HCT116 (cell line): Measurements from ENCODE around the gene ITPR1. TPM values are rescaled to one million over a fixed set of nuclear protein-coding genes. Genes with fewer than 3 reads are reported as not detected.

ENCODE experiments used
- ATAC-seq: fragments of 200-7000 bp; cut with Tn5 transposase; 2 replicates; pipeline ENCODE4 v1.9.1; 2020; ENCODE audit warnings: mild to moderate bottlenecking, moderate library complexity
- BruUV-seq: library from RNA; stranded (reverse); fragments of 400-500 nt; replicated peaks from 2 replicates; lab custom pipeline; 2021; lab: Mats Ljungman, UMichigan
- CTCF ChIA-PET: fragments of 300-600 bp; sonication (Branson Sonifier 250); formaldehyde crosslinking; loops from one replicate; lab custom pipeline; 2021; ENCODE audit warnings: antibody characterized with exemption; lab: Charles Lee
- POLR2A ChIA-PET: fragments of 300-600, 350-600 bp; sonication (Branson Sonifier 250); formaldehyde crosslinking; loops from one replicate; lab custom pipeline; 2021; ENCODE audit warnings: antibody characterized with exemption; lab: Charles Lee
- RAD21 ChIA-PET, 2 experiments: fragments of 300-600 bp; sonication (Branson Sonifier 250); formaldehyde crosslinking; loops; one replicate each; lab custom pipeline; 2023; ENCODE audit warnings: low total read pairs in 2 of 2; ENCODE audit not compliant: uncharacterized antibody in 2 of 2, unreplicated experiment in 2 of 2, low non-redundant PET in 1 of 2; lab: Charles Lee
- DNase-seq: peaks from one replicate; pipeline ENCODE4 v3.0.0-alpha.2; 2010; ENCODE audit warnings: low read depth, low spot score
- H2AFZ ChIP-seq: fragments of 200-600 bp; shearing (Covaris generic), sonication (generic); 2 replicates; pipeline ENCODE4 v1.6.1; 2017; ENCODE audit warnings: low read depth, mixed run types, mixed read lengths, antibody characterized with exemption, low read length; ENCODE audit not compliant: poor library complexity, severe bottlenecking
- H3K27ac ChIP-seq: 2 replicates; pipeline ENCODE4 v1.5.1; 2012; ENCODE audit warnings: low read depth, low read length
- H3K27me3 ChIP-seq: fragments of 200-600 bp; sonication (generic); 2 replicates; pipeline ENCODE4 v1.6.1; 2016; ENCODE audit warnings: mixed run types, low read length, mixed read lengths; ENCODE audit not compliant: insufficient read depth
- H3K36me3 ChIP-seq, 2 experiments: fragments of 200-500 bp in 1 of 2; fragments of 200-600 bp in 1 of 2; sonication (Bioruptor generic) in 1 of 2; sonication (generic) in 1 of 2; 2 replicates each; pipeline versions ENCODE4 v1.5.1 to v1.6.1; 2014 to 2016; ENCODE audit warnings: low read length in 2 of 2, inconsistent platforms in 1 of 2, mixed read lengths in 1 of 2, mixed run types in 1 of 2; ENCODE audit not compliant: insufficient read depth in 2 of 2, control insufficient read depth in 1 of 2
- H3K4me1 ChIP-seq, 2 experiments: fragments of 200-600 bp in 1 of 2; sonication (generic) in 1 of 2; 2 replicates each; pipeline versions ENCODE4 v1.5.1 to v1.6.1; 2012 to 2017; ENCODE audit warnings: low read length in 2 of 2, inconsistent platforms in 1 of 2, mild to moderate bottlenecking in 1 of 2, mixed read lengths in 1 of 2, mixed run types in 1 of 2, moderate library complexity in 1 of 2; ENCODE audit not compliant: insufficient read depth in 2 of 2, control insufficient read depth in 1 of 2
- H3K4me2 ChIP-seq: fragments of 200-600 bp; sonication (generic); 2 replicates; pipeline ENCODE4 v1.6.1; 2017; ENCODE audit warnings: mixed run types, low read length, mixed read lengths
- H3K4me3 ChIP-seq, 2 experiments: fragments of 200-600 bp in 1 of 2; sonication (generic) in 1 of 2; replicated peaks in 1 of 2; 2 replicates each; pipeline ENCODE4 v1.5.1; 2011 to 2016; ENCODE audit warnings: low read length in 2 of 2, control low read depth in 1 of 2, low read depth in 1 of 2, mild to moderate bottlenecking in 1 of 2, mixed read lengths in 1 of 2, mixed run types in 1 of 2
- H3K79me2 ChIP-seq: fragments of 200-600 bp; sonication (generic); 2 replicates; pipeline ENCODE4 v1.6.1; 2017; ENCODE audit warnings: mild to moderate bottlenecking, mixed run types, low read length, moderate library complexity, mixed read lengths; ENCODE audit not compliant: insufficient read depth
- H3K9ac ChIP-seq: fragments of 200-600 bp; sonication (generic); 2 replicates; pipeline ENCODE4 v1.6.1; 2016; ENCODE audit warnings: low read length, mixed read lengths
- H3K9me2 ChIP-seq: fragments of 200-600 bp; sonication (generic), shearing (Covaris generic); 2 replicates; pipeline ENCODE4 v1.6.1; 2017; ENCODE audit warnings: mixed run types, mild to moderate bottlenecking, moderate library complexity; ENCODE audit not compliant: insufficient read depth
- H3K9me3 ChIP-seq, 2 experiments: fragments of 200-500 bp in 1 of 2; fragments of 200-600 bp in 1 of 2; sonication (Bioruptor generic) in 1 of 2; sonication (generic) in 1 of 2; 2 replicates each; pipeline ENCODE4 v1.6.1; 2014 to 2017; ENCODE audit warnings: low read length in 2 of 2, mixed read lengths in 2 of 2, inconsistent platforms in 1 of 2, low read depth in 1 of 2, mild to moderate bottlenecking in 1 of 2, mixed run types in 1 of 2, moderate library complexity in 1 of 2; ENCODE audit not compliant: control insufficient read depth in 1 of 2, insufficient read depth in 1 of 2
- H4K20me1 ChIP-seq: fragments of 200-600 bp; sonication (generic), shearing (Covaris generic); 2 replicates; pipeline ENCODE4 v1.6.1; 2017; ENCODE audit warnings: mixed run types, mild to moderate bottlenecking, moderate library complexity; ENCODE audit not compliant: insufficient read depth
- CBX3 ChIP-seq: IDR thresholded peaks from 2 replicates; pipeline ENCODE4 v1.6.1; 2012; ENCODE audit warnings: low read depth
- ELF1 ChIP-seq: IDR thresholded peaks from 2 replicates; pipeline ENCODE4 v1.6.1; 2012; ENCODE audit warnings: low read depth, borderline replicate concordance
- FOSL1 ChIP-seq: IDR thresholded peaks from 2 replicates; pipeline ENCODE4 v1.6.1; 2012; ENCODE audit warnings: low read depth
- JUND ChIP-seq: IDR thresholded peaks from 2 replicates; pipeline ENCODE4 v1.6.1; 2012
- MAX ChIP-seq: IDR thresholded peaks from 2 replicates; pipeline ENCODE4 v1.6.1; 2012
- RAD21 ChIP-seq: IDR thresholded peaks from 2 replicates; pipeline ENCODE4 v1.6.1; 2012; ENCODE audit warnings: low read depth, mild to moderate bottlenecking
- SP1 ChIP-seq: IDR thresholded peaks from 2 replicates; pipeline ENCODE4 v1.6.1; 2012; ENCODE audit warnings: low read depth
- YY1 ChIP-seq: IDR thresholded peaks from 2 replicates; pipeline ENCODE4 v1.6.1; 2011; ENCODE audit warnings: low read length, low read depth, moderate library complexity, mild to moderate bottlenecking; ENCODE audit not compliant: insufficient replicate concordance; ENCODE audit errors: extremely low read depth
- ZBTB33 ChIP-seq: IDR thresholded peaks from 2 replicates; pipeline ENCODE4 v1.6.1; 2011; ENCODE audit warnings: mild to moderate bottlenecking, low read length, moderate library complexity; ENCODE audit not compliant: insufficient replicate concordance; ENCODE audit errors: extremely low read depth
- ZFX ChIP-seq: fragments of 450-650 bp; IDR thresholded peaks from 2 replicates; pipeline ENCODE4 v1.6.1; 2017
- intact Hi-C: fragments of 100-400 bp; cut with micrococcal nuclease; formaldehyde crosslinking; loops from 2 replicates; pipeline ENCODE4 v1.10.0; 2022
- total RNA-seq: library from RNA; stranded (reverse); gene quantifications from one replicate; pipeline ENCODE4 v1.2.1, GENCODE V29; 2021; ENCODE audit not compliant: unreplicated experiment
- TF ChIP-seq, protein P1 (sequence below): IDR thresholded peaks from 2 replicates; pipeline ENCODE4 v1.6.1; 2012

ITPR1 gene
- total RNA-seq, 1 experiment from 2014 or later, result 9.2 TPM

GRCh38 chr3:4853749-4854140 is 360.6 kb downstream of the ITPR1 start (continued):
- no peak for TF ChIP-seq ELF1

- RAD21 ChIA-PET, result no interaction called here
- POLR2A ChIA-PET, result no interaction called here
- CTCF ChIA-PET, result no interaction called here
- ATAC-seq (no peak), DNase-seq (no peak)
- no peak overlapping the region for H3K9ac ChIP-seq
- H3K4me1 ChIP-seq, result no peaks in the 10 kb centered on the region
- no peak overlapping the region for H3K27ac ChIP-seq
- H3K27me3 ChIP-seq, result no peaks in the 10 kb centered on the region
- intact Hi-C loops, result no loop called here
- H3K4me3 ChIP-seq, result no peak overlapping the region
- H3K9me2 ChIP-seq, result no peaks in the 10 kb centered on the region
- H3K4me2 ChIP-seq, result no peak overlapping the region
- no peaks in the 10 kb centered on the region for H4K20me1 ChIP-seq
- H2AFZ ChIP-seq, result no peak overlapping the region
- BruUV-seq, result no TSS peak
- H3K79me2 ChIP-seq, result no peaks in the 10 kb centered on the region
- no peaks in the 10 kb centered on the region for H3K9me3 ChIP-seq
- no peaks in the 10 kb centered on the region for H3K36me3 ChIP-seq
- no peak for TF ChIP-seq MAX
- TF ChIP-seq ZBTB33, result no peak
- no peak for TF ChIP-seq ZFX
- TF ChIP-seq CBX3, result no peak
- TF ChIP-seq, protein P1, sequence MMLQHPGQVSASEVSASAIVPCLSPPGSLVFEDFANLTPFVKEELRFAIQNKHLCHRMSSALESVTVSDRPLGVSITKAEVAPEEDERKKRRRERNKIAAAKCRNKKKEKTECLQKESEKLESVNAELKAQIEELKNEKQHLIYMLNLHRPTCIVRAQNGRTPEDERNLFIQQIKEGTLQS, result no peak
- TF ChIP-seq RAD21, result no peak
- TF ChIP-seq JUND, result no peak
- no peak for TF ChIP-seq FOSL1
- no peak for TF ChIP-seq SP1
- TF ChIP-seq YY1, result no peak
Measured at GRCh38 chr3:4855676-4856075, 362.5 kb downstream of the ITPR1 start.
